Heart left ventricle (tissue), 16 donors: ENCODE measurements around the gene DEPDC5. TPM values are rescaled to one million over a fixed set of nuclear protein-coding genes. Genes with fewer than 3 reads are reported as not detected.
A peak's percentile ranks its signal among the peaks of the same experiment; 100 is the strongest.

ENCODE experiments used
- ATAC-seq, 4 donors: fragments of 200-7000 bp; cut with Tn5 transposase; one replicate each; pipeline ENCODE4 v1.9.1; 2020 to 2022; ENCODE audit warnings: moderate library complexity in 4 of 4, mild to moderate bottlenecking in 3 of 4, moderate number of reproducible peaks in 1 of 4
- DNase-seq, 5 donors: peaks; one replicate each; pipeline ENCODE4 v3.0.0-alpha.2; 2020
- H3K27ac ChIP-seq, 12 donors: fragments of 200-600 bp; sonication (generic) in 4 of 12; one replicate each; pipeline versions ENCODE4 v1.5.0 to v1.8.0; 2016 to 2022; ENCODE audit warnings: mild to moderate bottlenecking in 2 of 12
- H3K27me3 ChIP-seq, 9 donors: fragments of 200-600 bp; sonication (generic) in 2 of 9; one replicate each; pipeline versions ENCODE4 v1.5.1 to v1.8.0; 2016 to 2022; ENCODE audit warnings: mild to moderate bottlenecking in 3 of 9
- H3K36me3 ChIP-seq, 9 donors: fragments of 200-600 bp; sonication (generic) in 2 of 9; one replicate each; pipeline versions ENCODE4 v1.5.0 to v1.8.0; 2018 to 2022; ENCODE audit warnings: mild to moderate bottlenecking in 2 of 9
- H3K4me1 ChIP-seq, 12 donors: fragments of 200-600 bp; sonication (generic) in 4 of 12; one replicate each; pipeline versions ENCODE4 v1.5.0 to v1.8.0; 2016 to 2022; ENCODE audit warnings: mild to moderate bottlenecking in 3 of 12
- H3K4me3 ChIP-seq, 12 donors: fragments of 200-600 bp; sonication (generic) in 4 of 12; one replicate each; pipeline versions ENCODE4 v1.5.0 to v1.8.0; 2017 to 2022; ENCODE audit warnings: mild to moderate bottlenecking in 9 of 12, moderate library complexity in 4 of 12
- H3K9me3 ChIP-seq, 12 donors: fragments of 200-600 bp; sonication (generic) in 4 of 12; one replicate each; pipeline versions ENCODE4 v1.5.0 to v1.8.0; 2016 to 2022; ENCODE audit warnings: mild to moderate bottlenecking in 1 of 12
- POLR2A ChIP-seq, 2 donors: fragments of 450-650 bp; IDR thresholded peaks; one replicate each; pipeline ENCODE4 v1.6.1; 2017; ENCODE audit warnings: antibody characterized with exemption in 2 of 2, mild to moderate bottlenecking in 2 of 2, moderate library complexity in 2 of 2
- WGBS, 4 donors: extraction: QIAGEN DNeasy Blood & Tissue Kit in 2 of 4; methylation state at CpG; one replicate each; pipeline versions ENCODE4 v1.1.5 to v1.1.7; 2013 to 2018; 5-methylcytosine and 5-hydroxymethylcytosine counted together
- intact Hi-C, 10 donors: fragments of 100-400 bp; cut with DNase I; formaldehyde crosslinking; loops; one replicate each; pipeline versions ENCODE4 v1.11.1 to v1.14.2; 2022
- polyA plus RNA-seq, 2 donors: library from polyadenylated mRNA; stranded (reverse); fragments of 200-250 nt; gene quantifications; one replicate each; pipeline ENCODE4 v1.2.3, GENCODE V29; 2013
- total RNA-seq, 9 donors: library from RNA; depleted of rRNA in 2 of 9; stranded (reverse); fragments of >200 nt in 2 of 9; fragmentation: NEBNext Ultra II Directional in 3 of 9; extraction: Animal tissue kit (Norgen Biotek cat#: 25700) in 3 of 9; gene quantifications; one replicate each; pipeline versions ENCODE4 v1.1.0 to v1.2.4, GENCODE V29; 2016 to 2023
- TF ChIP-seq, protein P1 (sequence below), 12 donors: fragments of 200-600 bp; sonication (generic) in 4 of 12; IDR thresholded peaks; one replicate each; pipeline versions ENCODE4 v1.5.0 to v1.8.0; 2018 to 2022; ENCODE audit warnings: antibody characterized with exemption in 12 of 12, mild to moderate bottlenecking in 5 of 12
- donor health status: ischemic (EF 13 %, LVEDD 7.1; RV severe dilation, severe dysfunction).
- donor health status: healthy with polysubstance abuse.
- donor health status: DM: no; HTN: yes; CAD: no.
- donor health status: DM: no; HTN: no; CAD: no.
- donor health status: ischemic (EF 25% LVEDD 6.9; RV normal size, moderate dysfunction).
- donor health status: ischemic (EF 25% LVEDD 5.7; RV mildly dilated, moderate dysfunction).
- donor health status: healthy.
- donor health status: DM: yes; HTN: yes; CAD: no.
- donor health status: ischemic (EF 35%, LVEDD 5.7; RV mildly dilated, moderate dysfunction).
- donor health status: nonischemic (EF 11% LVEDD 7.7; RV severe dilation, severe dysfunction).
- donor health status: DM: yes; HTN: yes; CAD: no.
- donor health status: PGD.
- donor health status: ischemic (EF 29% LVEDD 5.4; RV normal size, mild dysfunction).
- donor health status: nonischemic (EF 23%, LVEDD 6.1; RV moderate dilation, normal function).

Gene DEPDC5
- total and polyA plus RNA-seq, 11 donors = 5.7 to 21.4 (median 10.4) TPM

DNA sequence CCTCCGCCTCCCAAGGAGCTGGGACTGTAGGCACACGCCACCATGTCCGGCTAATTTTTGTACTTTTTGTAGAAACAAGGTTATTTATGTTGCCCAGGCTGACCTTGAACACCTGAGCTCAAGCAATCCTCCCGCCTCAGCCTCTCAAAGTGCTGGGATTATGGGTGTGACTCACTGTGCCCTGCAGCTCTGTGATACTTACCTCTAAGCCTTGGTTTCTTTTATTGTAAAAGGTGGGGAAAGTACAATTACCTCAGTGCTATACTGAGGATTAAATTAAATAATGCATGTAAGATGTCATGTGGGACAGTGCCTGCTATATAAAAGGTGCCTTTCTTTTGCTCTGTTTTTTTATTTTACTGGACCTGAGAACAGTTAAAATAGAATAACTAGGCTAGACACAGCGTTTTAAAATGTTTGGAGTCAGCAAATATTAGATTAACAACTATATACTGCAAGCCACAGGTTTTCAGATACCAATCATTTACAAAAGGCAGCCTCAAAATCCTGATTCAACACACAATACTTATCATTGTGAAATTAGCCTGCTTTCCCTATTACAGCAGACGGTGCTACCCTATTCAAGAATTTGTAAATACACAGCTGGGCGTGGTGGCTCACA, 33.9 kb upstream of the DEPDC5 start:
- ATAC-seq (no peak), DNase-seq (no peak)
- Histone ChIP-seq H3K27ac (no peak overlapping the region), H3K4me1 (peaks cover 0 to 8% (median 0%) of the 10 kb centered on the region in 12 donors), H3K9me3 (no peaks in the 10 kb centered on the region), H3K27me3 (no peaks in the 10 kb centered on the region), H3K4me3 (no peak overlapping the region), H3K36me3 (peaks cover 0 to 95% (median 82%) of the 10 kb centered on the region in 9 donors)
- intact Hi-C loops = no loop called here
- TF ChIP-seq, protein P1, sequence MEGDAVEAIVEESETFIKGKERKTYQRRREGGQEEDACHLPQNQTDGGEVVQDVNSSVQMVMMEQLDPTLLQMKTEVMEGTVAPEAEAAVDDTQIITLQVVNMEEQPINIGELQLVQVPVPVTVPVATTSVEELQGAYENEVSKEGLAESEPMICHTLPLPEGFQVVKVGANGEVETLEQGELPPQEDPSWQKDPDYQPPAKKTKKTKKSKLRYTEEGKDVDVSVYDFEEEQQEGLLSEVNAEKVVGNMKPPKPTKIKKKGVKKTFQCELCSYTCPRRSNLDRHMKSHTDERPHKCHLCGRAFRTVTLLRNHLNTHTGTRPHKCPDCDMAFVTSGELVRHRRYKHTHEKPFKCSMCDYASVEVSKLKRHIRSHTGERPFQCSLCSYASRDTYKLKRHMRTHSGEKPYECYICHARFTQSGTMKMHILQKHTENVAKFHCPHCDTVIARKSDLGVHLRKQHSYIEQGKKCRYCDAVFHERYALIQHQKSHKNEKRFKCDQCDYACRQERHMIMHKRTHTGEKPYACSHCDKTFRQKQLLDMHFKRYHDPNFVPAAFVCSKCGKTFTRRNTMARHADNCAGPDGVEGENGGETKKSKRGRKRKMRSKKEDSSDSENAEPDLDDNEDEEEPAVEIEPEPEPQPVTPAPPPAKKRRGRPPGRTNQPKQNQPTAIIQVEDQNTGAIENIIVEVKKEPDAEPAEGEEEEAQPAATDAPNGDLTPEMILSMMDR (IDR thresholded peaks at IDR 0.05) = no peak
- 96 to 97% (median 96%) methylated on average over 7 of the region's 7 CpGs for WGBS, 4 donors

DNA sequence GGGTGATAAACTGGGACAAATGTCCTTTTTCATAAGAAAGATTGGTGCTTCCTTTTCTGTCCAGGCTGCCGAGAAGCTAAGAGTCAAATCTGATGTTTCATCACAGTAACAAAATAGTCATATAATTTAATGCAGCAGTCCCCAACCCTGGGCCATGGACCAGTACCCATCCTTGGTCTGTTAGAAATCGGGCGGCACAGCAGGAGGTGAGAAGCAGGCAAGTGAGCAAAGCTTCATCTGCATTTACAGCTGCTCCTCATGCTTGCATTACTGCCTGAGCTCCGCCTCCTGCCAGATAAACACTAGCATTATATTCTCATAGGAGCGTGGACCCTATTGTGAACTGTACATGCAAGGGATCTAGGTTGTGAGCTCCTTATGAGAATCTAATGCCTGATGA, 30.1 kb upstream of the DEPDC5 start:
- Histone ChIP-seq H3K9me3 (no peaks in the 10 kb centered on the region), H3K4me3 (no peak overlapping the region), H3K27ac (no peak overlapping the region), H3K36me3 (peaks cover 0 to 82% (median 60%) of the 10 kb centered on the region in 9 donors), H3K4me1 (peaks cover 0 to 17% (median 0%) of the 10 kb centered on the region in 12 donors), H3K27me3 (no peaks in the 10 kb centered on the region)
- ATAC-seq (no peak), DNase-seq (no peak)
- 81 to 94% (median 88%) methylated on average over 5 of the region's 5 CpGs for WGBS, 4 donors
- no peak for TF ChIP-seq POLR2A (IDR thresholded peaks at IDR 0.05)
- TF ChIP-seq, protein P1 (IDR thresholded peaks at IDR 0.05) = no peak
- intact Hi-C loops = no loop called here

DNA sequence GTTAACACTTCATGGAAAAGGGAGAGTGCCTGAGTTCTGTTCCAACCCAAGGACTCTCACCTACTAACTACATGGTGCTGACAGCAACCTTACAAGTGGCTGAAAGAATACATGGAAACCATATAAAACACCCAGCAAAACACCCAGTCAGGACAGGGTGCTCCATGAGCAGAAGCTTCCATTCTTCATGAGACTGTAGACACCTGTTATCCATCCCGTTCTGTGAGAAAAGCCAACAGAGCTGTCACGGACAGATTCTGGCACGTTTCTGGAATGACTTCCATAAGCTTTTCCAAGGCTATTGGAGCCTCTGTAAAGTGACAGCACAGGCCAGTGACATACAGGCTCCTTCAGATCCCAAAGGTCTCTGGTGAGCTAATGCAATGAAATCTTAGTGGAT, 27.1 kb upstream of the DEPDC5 start:
- no peak for DNase-seq
- WGBS, 4 donors = 34 to 50% (median 49%) methylated on average over 3 of the region's 3 CpGs

DNA sequence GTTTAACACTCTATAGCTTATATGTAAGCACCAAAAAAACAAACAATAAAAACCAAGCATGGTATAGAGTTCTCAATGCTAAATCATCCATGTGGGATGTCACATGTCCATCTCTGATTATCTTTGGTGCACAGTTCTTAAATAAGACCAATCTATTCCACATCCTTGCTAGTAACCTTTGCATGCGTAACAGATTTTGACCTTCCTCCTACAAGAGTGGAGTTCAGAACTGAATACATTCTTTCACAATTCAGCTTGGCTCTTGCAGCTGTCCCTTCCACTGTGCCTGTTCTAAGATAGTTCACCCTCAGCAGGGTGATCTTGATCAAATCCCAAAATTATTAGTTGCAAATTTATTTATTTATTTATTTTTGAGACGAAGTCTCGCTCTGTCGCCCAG, 25.0 kb upstream of the DEPDC5 start:
- Histone ChIP-seq H3K27me3 (no peaks in the 10 kb centered on the region), H3K9me3 (no peaks in the 10 kb centered on the region), H3K4me3 (no peak overlapping the region), H3K27ac (no peak overlapping the region), H3K36me3 (peaks cover 0 to 44% (median 15%) of the 10 kb centered on the region in 9 donors), H3K4me1 (peaks cover 0 to 12% (median 0%) of the 10 kb centered on the region in 12 donors)
- WGBS, 4 donors = 90 to 98% (median 95%) methylated on average over 4 of the region's 4 CpGs
- ATAC-seq = no peak
- no peak for TF ChIP-seq POLR2A (IDR thresholded peaks at IDR 0.05)
- TF ChIP-seq, protein P1 (IDR thresholded peaks at IDR 0.05) = no peak
- intact Hi-C loops = no loop called here
- no peak for DNase-seq

More for the DNA sequence above, 27.1 kb upstream of the DEPDC5 start:
- TF ChIP-seq, protein P1 (IDR thresholded peaks at IDR 0.05) = no peak
- TF ChIP-seq POLR2A (IDR thresholded peaks at IDR 0.05) = no peak
- Histone ChIP-seq H3K36me3 (peaks cover 0 to 56% (median 30%) of the 10 kb centered on the region in 9 donors), H3K27ac (peak overlapping the region in 5 of 12 donors; percentile 5 to 31 (median 24)), H3K4me3 (no peak overlapping the region), H3K9me3 (no peaks in the 10 kb centered on the region), H3K4me1 (peaks cover 0 to 17% (median 0%) of the 10 kb centered on the region in 12 donors), H3K27me3 (no peaks in the 10 kb centered on the region)
- intact Hi-C loops = no loop called here
- peak; percentile 71 to 82 (median 78) for ATAC-seq
